ENCODE data around the gene DNAJC7.

DNAJC7 gene

DNA sequence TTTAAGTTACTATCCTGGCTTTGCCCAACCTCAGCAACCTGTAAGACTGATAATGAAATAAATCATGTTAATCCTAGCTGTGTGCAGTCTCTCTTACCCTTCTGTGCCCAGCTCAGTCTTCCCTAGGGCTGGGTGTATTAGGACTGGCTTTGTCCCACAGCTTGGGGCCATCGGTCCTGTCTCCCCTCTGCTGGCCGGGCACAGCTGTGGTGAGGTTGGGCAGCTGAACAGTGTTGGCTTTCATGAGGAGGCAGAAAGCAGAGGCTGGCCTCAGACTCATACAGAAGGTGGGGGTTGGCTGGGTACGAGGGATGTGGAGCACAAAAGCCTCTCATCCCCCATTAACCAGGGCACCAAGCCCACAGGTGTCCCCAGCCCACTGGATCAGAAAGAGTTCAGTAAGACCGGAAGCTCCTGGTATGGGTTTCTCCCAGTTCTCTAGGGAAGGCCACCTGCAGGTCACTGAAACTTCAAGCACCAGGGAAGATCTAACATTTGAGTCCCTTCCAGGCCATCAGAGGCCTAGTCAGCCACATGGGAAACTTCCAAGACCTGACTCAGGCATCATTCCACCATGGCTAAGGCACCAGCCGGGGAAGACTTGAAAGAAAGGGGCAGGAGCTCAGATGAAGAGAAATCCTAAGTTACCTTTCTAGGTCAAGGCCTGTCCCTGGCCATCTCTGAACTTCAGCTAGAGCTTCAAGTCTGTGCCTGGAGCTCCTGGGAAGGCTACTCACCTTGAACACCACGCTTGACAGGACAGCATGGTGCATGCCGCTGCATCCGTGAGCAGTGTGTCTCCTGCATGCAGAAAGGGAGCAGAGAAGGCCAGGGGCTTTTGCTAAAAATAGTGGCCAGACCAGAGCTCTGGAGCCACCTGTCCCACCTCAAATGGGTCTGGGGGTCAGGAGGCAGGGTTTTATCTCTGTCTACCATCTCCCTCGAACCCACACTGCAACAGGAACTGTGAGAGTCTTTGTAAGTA, 41.8 kb downstream of the DNAJC7 start:
- no peak for DNase-seq (ENCODE audit: low read depth in 2 of 2)

DNA sequence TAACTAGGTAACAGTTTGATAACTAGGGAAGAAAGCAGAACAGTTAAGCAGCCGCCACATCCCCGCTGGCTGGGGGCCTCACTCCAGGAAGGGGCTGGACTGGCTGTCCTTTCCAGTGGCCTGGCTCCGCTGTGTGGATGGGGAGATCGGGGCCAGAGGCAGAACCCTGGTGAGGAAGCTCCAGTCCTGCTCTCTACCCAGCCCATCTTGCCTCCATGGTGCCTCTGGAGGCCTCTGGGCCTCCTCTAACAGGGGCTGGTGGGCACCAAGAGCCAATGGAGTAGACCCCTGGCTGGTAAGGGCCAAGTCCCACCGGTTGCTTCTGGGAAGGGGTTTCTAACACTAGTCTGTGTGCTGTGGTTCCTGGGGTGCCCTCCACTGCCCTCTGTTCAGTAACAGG, 42.6 kb downstream of the DNAJC7 start:
- no peak for DNase-seq (ENCODE audit: low read depth in 2 of 2)

DNA sequence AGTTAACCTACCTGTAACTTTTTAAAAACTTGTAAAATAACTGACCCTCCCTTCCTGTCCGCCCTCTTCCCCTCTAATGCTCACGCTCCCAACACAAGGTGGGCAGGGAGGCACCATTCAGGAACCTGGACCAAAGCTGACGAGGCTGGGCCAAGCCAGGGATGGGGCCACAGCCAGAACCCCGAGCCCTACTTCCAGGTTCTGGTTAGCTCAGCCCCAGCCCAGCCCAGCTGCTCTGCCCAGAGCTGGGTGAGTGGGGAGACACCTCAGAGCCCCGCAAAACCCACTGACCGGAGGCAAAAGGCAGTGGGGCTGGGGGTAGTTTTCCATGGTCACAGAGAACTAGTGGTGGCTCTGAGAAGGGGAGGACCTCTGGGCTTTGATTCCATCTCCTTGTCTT, 43.2 kb downstream of the DNAJC7 start:
- DNase-seq (ENCODE audit: low read depth in 2 of 2), result no peak

DNA sequence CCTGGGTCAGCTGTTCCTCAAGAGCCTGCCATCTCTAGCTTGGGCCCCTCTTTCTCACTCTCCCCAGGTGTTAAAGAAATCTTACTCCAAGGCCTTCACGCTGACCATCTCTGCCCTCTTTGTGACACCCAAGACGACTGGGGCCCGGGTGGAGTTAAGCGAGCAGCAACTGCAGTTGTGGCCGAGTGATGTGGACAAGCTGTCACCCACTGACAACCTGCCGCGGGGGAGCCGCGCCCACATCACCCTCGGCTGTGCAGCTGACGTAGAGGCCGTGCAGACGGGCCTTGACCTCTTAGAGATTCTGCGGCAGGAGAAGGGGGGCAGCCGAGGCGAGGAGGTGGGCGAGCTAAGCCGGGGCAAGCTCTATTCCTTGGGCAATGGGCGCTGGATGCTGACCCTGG, 43.8 kb downstream of the DNAJC7 start:
- no peak for DNase-seq (ENCODE audit: low read depth in 2 of 2)

DNA sequence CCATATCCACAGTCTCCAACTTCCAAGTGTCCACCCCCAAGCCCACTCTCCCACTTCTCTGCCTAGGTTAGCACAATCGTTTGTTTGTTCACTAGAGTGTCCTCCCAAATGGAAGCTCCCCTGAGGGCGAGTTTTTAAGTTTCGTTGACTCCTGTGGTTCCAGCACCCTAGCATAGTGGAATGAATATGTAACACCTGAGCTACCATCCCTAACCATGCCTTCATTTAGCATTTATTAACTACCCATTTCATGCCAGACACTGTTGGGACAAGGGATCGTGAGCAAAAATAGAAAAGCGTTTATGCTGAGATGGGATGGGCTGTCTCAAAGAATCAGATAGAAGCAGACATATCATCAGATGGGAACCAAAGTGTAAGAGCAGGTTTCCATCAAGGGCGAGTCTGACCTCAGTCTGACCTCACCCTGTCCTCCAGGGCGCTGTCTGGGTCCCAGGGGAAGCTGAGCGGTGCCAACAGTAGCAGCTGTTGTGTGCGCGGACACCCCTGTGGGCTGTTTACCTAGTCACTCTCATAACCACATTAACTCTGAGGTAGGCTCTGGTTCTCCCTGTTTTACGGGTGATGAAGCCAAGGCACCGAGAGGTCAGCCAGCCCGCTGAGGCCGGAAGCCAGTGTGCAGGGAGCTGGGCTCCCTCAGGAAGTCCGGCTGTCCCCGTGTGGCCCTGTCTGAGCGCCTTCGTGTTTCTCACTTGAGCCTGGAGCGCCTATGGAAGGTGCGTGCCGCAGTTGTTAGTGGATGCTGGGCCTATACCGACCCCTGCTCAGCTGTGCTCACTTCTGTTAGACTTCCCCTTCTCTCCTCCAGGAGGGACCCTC, 44.5 kb downstream of the DNAJC7 start:
- no peak for DNase-seq (ENCODE audit: low read depth in 2 of 2)

DNA sequence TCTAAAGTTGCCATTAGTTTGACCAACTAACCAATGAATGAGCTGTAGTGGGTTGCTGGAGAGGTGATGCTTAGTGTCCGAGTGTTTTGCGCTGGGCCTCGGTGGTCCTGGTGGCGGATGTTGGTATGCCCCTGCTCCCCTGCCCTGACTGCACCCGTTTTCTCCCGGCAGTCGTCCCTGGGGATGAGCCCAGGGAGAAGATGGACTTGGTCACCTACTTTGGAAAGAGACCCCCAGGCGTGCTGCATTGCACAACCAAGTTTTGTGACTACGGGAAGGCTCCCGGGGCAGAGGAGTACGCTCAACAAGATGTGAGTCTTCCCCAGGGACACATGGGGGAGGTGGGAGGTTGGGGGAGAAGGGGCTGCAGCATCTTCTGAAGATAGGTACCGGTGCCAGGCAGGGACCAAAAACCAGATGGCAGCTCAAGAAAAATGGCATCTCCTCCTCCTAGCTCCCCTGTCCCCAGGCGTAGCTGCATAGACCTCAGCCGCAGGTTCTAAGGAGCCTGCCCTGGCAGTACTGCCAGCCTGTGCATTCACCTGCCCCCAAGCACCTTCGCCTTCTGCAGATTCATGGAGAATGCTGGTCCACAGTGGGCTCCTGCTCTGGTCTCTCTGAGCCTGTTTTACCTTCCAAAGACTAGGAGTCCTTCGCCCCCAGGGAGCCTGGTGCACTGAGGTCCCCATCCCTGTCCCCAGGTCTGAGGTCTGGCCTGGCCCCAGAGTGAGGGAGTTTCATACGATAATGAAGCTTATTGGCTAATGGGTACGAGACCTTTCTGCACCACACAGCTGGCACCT, 45.3 kb downstream of the DNAJC7 start:
- no peak for DNase-seq (ENCODE audit: low read depth in 2 of 2)

DNA sequence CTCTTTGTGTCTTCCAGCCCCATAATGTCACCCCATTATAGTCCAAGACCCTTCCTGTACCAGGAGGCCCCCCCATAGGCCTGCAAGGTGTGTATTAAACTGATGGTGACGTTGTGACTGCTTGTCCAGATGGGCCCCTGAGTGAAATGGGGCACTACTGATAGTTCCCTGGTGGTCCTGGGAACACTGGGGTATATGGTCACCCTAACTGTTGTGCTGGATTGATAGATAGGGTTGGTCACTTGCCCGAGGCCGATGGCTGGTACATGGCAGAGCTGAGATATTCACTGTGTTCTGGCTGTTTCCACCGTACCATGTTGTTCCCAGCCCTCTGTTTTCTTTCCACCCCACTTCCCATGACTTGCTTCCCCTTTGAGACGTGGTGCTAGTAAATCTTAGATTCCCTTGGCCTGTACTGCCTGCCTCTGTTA, 46.3 kb downstream of the DNAJC7 start:
- DNase-seq (ENCODE audit: low read depth in 2 of 2), result no peak

DNA sequence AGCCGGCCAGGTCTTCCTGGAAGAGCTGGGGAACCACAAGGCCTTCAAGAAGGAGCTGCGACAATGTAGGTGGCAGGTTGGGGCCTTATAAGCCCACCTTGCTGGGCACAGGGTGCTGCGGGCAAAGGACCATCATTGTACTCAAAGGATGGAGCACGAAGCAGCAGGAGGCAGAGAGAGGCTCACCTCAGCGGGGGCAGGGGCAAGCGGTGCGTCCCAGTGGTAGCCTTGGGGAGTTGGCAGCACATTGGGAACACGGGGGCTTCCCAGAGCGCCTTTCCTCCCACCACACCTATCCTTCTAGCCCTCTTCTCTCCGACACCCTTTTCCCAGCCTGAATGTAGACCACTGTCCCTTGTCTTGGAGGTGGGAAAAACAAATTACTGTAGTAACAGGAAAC, 48.6 kb downstream of the DNAJC7 start:
- no peak for DNase-seq (ENCODE audit: low read depth in 2 of 2)

DNA sequence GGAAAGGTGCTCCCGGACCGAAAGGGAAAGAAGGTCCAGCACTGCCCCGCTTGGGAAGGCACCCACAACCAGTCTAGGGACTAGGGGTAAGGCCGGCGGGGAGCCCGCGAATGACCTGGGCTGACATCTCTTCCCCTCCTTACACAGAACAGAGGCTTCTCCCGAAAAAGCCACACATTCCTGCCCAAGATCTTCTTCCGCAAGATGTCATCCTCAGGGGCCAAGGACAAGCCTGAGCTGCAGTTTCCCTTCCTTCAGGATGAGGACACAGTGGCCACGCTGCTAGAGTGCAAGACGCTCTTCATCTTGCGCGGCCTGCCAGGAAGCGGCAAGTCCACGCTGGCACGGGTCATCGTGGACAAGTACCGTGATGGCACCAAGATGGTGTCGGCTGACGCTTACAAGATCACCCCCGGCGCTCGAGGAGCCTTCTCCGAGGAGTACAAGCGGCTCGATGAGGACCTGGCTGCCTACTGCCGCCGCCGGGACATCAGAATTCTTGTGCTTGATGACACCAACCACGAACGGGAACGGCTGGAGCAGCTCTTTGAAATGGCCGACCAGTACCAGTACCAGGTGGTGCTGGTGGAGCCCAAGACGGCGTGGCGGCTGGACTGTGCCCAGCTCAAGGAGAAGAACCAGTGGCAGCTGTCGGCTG, 49.2 kb downstream of the DNAJC7 start:
- no peak for DNase-seq (ENCODE audit: low read depth in 2 of 2)

DNA sequence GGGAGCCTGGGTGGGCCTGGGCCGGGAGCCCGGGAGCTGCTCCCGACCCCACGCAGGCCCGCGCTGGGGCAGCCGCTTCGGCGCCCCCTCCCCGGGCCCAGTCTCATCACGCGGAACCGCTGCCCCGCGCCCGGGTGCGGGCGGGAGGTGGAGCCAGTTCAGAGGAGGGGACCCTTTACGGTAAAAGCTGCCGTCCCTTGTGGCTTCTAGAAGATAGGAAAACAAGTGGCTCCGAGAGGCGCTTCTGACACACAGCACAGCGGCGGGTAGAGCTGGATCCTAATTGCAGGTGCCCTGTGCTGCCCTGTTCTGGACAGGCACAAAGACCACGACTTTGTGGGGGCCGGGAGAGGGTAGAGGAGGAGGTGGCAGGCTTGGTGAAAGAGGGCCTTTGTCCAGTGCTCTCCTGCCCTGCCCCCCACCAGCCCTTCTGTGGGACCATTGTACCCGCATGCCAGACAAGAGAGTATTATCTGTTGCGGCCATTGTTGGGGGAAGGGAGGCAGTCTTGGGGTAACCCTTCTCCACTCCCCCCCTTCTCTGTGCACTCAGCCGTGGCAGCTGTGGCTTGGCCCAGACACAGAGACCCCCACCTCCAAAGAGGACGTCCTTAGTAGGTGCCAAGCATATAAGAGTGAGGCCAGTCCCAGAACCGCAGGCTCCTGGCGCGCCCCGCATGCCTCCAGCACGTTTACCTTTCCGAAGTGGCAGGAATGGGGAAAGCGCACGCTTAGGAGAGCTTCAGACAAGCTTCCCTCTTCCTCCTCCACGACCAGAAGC, 49.9 kb downstream of the DNAJC7 start:
- DNase-seq (ENCODE audit: low read depth in 2 of 2), result no peak

DNA sequence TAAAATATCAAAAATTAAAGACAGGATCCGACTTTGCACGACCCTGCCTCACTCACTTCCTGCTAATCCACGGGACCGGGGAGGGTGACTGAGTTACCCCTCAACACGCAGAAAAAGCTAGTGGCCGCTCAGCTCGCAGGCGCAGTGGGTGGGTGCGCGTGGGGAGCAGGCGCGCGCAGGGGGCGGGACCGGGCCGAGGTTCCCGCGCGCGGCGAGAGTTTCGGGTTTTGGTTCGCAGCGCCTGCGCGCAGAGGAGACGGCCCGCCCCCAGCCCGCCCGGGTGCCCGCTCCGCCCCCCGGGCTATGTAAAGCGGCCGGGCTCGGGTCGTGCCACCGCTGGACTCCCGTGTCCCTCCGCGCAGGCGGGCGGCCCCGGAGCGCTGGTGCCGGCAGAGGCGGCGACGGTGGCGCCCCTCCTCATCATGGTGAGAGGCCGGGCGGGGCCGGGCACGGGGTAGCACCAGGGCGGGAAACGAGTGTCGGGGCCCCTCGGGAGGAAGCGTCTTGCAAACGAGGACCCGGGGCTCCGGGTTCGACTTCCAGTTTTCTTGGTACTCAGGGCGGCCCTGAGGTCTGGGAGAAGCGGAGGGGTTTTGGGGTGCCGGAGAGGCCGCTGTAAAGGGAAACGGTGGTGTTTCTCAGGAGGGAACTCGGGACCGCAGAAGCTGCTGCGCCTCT, 50.6 kb downstream of the DNAJC7 start, which contains the start of gene CNP:
Gene CNP (plus strand): TSS at position 333 of the 678 bp plus-strand sequence. CDS start 90 bp downstream, at position 423.
- DNase-seq (ENCODE audit: low read depth in 2 of 2), result peak; percentile 78 to 85

DNA sequence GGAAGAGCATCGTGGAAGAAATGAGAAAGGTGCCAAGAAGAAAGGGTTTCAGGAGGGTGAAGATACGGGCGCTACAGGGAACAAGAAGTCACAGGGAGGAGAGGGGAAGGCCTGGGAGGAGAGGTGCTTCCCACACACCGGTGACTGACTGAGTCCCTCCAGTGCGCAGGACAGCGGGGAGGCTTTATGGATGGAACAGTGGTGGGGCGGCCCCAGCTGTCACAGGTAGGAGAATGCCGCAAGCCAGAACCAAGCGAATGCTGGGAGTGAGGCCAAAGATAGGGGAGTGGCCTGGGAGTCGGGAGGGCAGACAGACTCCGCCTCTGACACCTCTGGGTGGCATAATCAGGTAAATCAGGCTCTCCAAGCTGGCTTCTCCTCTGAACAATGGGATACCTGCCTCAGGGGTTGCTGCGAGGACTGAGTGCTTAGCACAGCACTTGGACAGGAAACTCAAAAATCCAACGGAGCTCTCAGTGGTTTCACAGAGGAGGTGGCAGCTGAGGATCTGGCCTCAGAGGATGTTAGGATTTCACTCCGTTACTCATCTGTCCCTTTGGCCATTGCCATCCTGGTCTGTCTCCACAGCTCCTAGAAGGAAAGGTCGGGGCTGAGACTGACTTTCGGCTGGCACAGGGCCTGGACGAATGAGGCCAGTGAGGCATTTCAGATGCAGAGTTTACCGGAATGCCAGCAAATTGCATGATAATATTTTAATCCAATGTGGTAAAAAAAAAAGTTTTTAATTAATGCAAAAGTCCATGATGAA, 51.4 kb downstream of the DNAJC7 start:
- peak; percentile 60 to 74 for DNase-seq (ENCODE audit: low read depth in 2 of 2)

DNA sequence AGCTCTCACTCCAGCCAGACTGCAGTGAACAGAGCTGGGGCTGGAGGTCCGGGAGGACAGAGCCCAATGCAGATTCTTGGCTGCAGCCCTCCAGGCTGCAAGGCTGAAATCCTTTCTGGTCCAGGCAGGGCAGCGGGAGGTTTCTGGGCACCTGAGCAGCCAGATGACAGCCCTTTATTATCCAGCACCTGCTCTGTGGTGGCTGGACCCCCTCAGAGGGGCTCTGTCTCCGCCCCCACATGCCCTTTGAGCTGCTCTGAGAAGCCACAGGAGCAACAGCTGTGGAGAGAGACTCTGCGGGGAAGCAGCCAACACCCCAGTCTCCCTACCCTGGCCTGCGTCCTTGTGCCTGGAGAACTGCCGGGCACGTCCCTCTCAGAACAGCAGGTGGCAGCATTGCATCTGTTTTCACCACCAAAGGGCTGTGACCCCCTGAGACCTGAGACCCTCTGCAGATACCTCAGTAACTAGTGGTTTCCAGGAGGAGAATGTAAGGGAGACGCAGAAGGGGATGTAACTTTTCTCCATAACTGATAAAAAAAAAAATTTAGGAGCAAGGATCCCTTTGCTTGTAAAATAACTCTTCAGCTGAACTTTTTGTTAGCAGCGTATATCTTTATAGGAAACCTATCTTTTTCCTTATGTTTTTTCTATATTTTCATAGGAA, 54.3 kb downstream of the DNAJC7 start:
- peak; percentile 47 to 66 for DNase-seq (ENCODE audit: low read depth in 2 of 2)

DNA sequence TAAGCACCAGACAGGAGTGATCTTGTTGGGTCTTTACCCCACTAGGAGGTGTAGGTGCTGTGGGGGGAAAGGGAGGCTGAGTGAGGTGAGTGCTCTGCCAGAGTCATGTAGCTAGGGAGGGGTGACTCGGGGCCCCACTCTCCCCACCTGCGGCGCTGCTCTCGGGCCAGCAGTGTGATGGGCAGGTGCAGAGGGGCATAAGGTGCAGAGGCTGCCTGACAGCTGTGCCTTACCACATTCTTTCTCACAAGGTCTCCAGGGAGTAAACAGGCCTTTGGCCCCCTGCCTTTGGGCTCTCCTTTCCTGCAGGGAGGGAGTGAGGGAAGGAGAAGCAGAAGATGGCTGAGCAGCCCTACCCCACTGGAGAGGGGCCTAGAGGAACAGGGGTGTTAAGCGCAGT, 55.1 kb downstream of the DNAJC7 start:
- DNase-seq (ENCODE audit: low read depth in 2 of 2), result no peak

DNA sequence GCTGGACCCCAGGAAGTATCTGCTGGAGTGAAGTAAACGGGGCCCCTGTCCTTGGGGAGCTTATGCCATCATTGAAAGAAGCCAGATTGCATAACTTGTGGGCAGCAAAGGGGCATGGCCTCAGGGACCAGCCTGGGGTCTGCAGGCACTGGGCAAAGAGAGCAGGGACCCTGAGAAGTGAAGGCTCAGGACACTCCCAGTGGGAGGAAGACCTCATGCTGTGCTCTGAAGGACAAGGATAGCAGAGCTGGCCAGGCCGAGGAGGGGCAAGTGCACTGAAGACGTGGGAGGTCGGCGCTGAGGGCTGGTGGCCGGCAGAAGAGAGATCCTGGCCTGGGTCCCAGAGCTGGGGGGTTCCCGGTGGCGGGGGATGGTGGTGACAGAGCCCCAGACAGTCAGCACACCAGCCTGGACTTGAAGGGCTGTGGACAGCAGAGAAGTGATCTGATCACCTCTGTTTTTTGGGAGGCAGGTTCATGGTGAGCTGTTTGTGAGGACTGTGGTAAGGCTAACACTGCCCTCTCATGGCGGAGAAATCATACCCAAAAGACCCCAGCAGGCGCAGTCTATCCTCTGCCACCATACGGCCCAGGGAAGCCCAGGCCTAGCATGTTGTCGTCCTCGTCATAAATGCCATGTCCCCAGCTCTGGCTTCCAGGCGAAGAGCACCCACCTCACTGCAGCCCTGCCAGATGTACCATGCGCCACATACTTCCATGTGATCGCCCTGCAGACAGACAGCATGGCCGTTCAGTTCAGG, 57.7 kb downstream of the DNAJC7 start:
- DNase-seq (ENCODE audit: low read depth in 2 of 2), result no peak

DNA sequence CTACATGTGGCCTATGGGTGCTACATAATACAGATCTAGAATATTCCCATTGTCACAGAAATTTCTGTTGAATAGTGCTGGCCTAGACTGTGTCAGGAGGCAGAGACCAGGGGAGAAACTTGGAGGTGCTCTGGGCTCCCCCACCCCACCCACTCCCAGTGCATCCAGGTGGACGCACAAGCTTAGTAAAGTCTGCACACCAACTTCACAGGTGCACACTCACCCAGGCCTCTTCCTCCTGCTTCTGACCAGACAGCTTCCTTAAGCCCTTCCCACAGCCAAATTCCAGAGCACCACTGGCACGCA, 58.3 kb downstream of the DNAJC7 start:
- DNase-seq (ENCODE audit: low read depth in 2 of 2), result no peak

DNA sequence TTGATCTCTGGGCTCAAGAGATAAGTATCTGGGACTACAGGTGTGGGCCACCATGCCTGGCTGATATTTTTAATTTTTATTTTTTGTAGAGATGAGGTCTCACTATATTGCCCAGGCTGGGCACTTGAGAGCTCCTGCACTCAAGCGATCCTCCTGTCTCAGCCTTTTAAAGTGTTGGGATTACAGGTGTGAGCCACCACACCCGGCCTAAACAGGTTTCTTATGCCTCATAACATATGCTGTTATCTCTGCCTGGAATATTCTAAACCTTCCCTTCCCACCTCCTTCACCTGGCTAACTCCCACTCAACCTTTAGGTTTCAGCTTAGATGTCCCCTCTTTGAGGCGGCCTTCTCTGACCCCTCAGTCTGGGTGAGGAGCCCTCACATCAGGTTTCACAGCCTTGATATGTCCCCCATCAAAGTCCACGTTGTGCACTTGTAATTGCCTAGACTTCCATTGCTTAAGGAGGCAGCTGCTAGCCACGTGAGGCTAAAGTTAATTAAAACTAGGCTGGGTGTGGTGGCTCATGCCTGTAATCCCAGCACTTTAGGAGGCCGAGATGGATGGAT, 59.3 kb downstream of the DNAJC7 start:
- no peak for DNase-seq (ENCODE audit: low read depth in 2 of 2)

All from stimulated activated CD4-positive, alpha-beta T cell treated with anti-CD3 and anti-CD28 coated beads, Interleukin-12 subunit alpha, Interleukin-12 subunit beta, amount 100 ng/mL, for 24 hours (primary cell).